Vagina (tissue), 2 donors: ENCODE results near the gene HAPLN2. TPM values are rescaled to one million over a fixed set of nuclear protein-coding genes. Genes with fewer than 3 reads are reported as not detected.
A peak's percentile ranks its signal among the peaks of the same experiment; 100 is the strongest.

Experiments
- DNase-seq, 2 donors: peaks; one replicate each; pipeline ENCODE4 v3.0.0-alpha.2; 2017; ENCODE audit errors: extremely low spot score in 2 of 2
- H3K27ac ChIP-seq: fragments of 200-600 bp; sonication (generic); one replicate; pipeline ENCODE4 v1.5.1; 2019
- H3K27me3 ChIP-seq: fragments of 200-600 bp; sonication (generic); one replicate; pipeline ENCODE4 v1.5.1; 2019
- H3K36me3 ChIP-seq, 2 donors: fragments of 200-600 bp; sonication (generic); one replicate each; pipeline ENCODE4 v1.5.1; 2017 to 2019
- H3K4me1 ChIP-seq: fragments of 200-600 bp; sonication (generic); one replicate; pipeline ENCODE4 v1.5.1; 2019
- H3K4me3 ChIP-seq, 2 donors: fragments of 200-600 bp; sonication (generic); 1 replicate in 1 of 2; 2 replicates in 1 of 2; pipeline ENCODE4 v1.5.1; 2016 to 2019
- H3K9me3 ChIP-seq: fragments of 200-600 bp; sonication (generic); one replicate; pipeline ENCODE4 v1.5.1; 2019
- POLR2A ChIP-seq, 2 donors: fragments of 450-650 bp; IDR thresholded peaks; one replicate each; pipeline ENCODE4 v1.6.1; 2017; ENCODE audit warnings: antibody characterized with exemption in 2 of 2, mild to moderate bottlenecking in 2 of 2, moderate library complexity in 2 of 2
- POLR2AphosphoS5 ChIP-seq, 2 donors: sonication (generic); formaldehyde crosslinking; IDR thresholded peaks; one replicate each; pipeline ENCODE4 v1.9.0; 2017; ENCODE audit warnings: antibody characterized with exemption in 2 of 2, mild to moderate bottlenecking in 2 of 2, low read depth in 1 of 2; ENCODE audit not compliant: insufficient read depth in 1 of 2
- intact Hi-C: fragments of 100-400 bp; cut with DNase I; formaldehyde crosslinking; loops from one replicate; pipeline ENCODE4 v1.15.1; 2023
- total RNA-seq: library from RNA; depleted of rRNA; stranded (reverse); fragments of >200 nt; gene quantifications from one replicate; pipeline ENCODE4 v1.2.3, GENCODE V29; 2016
- TF ChIP-seq, protein P1 (sequence below), 3 experiments: fragments of 450-650 bp in 2 of 3; fragments of 200-600 bp in 1 of 3; sonication (generic) in 1 of 3; IDR thresholded peaks; one replicate each; pipeline ENCODE4 v1.5.1; 2017 to 2019; ENCODE audit warnings: antibody characterized with exemption in 3 of 3, mild to moderate bottlenecking in 2 of 3, moderate library complexity in 2 of 3

HAPLN2 gene
- total RNA-seq, 1 donor from 2014 or later: not detected

GRCh38 chr1:156666862-156667609 is 47.8 kb downstream of the HAPLN2 start:
- Histone ChIP-seq H3K4me1 (peaks cover 57% of the 10 kb centered on the region), H3K9me3 (no peaks in the 10 kb centered on the region), H3K27me3 (no peaks in the 10 kb centered on the region), H3K27ac (peak overlapping the region; percentile 85), H3K4me3 (no peak overlapping the region), H3K36me3 (no peaks in the 10 kb centered on the region)
- DNase-seq: no peak
- intact Hi-C loops: loop anchor here (5.0 kb wide), 1 partner anchor 45 kb away; no protein-coding TSS in a partner anchor
- TF ChIP-seq POLR2A (IDR thresholded peaks at IDR 0.05) (no peak), POLR2AphosphoS5 (IDR thresholded peaks at IDR 0.05; ENCODE audit: insufficient read depth in 1 of 2, low read depth in 1 of 2) (no peak)
- TF ChIP-seq, protein P1, sequence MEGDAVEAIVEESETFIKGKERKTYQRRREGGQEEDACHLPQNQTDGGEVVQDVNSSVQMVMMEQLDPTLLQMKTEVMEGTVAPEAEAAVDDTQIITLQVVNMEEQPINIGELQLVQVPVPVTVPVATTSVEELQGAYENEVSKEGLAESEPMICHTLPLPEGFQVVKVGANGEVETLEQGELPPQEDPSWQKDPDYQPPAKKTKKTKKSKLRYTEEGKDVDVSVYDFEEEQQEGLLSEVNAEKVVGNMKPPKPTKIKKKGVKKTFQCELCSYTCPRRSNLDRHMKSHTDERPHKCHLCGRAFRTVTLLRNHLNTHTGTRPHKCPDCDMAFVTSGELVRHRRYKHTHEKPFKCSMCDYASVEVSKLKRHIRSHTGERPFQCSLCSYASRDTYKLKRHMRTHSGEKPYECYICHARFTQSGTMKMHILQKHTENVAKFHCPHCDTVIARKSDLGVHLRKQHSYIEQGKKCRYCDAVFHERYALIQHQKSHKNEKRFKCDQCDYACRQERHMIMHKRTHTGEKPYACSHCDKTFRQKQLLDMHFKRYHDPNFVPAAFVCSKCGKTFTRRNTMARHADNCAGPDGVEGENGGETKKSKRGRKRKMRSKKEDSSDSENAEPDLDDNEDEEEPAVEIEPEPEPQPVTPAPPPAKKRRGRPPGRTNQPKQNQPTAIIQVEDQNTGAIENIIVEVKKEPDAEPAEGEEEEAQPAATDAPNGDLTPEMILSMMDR (IDR thresholded peaks at IDR 0.05): no peak

GRCh38 chr1:156667610-156667967 is 48.4 kb downstream of the HAPLN2 start:
- Histone ChIP-seq H3K27ac (peak overlapping the region; percentile 85), H3K4me3 (no peak overlapping the region), H3K4me1 (peaks cover 51% of the 10 kb centered on the region)

GRCh38 chr1:156667968-156668709 is 48.9 kb downstream of the HAPLN2 start:
- Histone ChIP-seq H3K36me3 (no peaks in the 10 kb centered on the region), H3K4me3 (no peak overlapping the region), H3K27me3 (no peaks in the 10 kb centered on the region), H3K4me1 (peaks cover 48% of the 10 kb centered on the region), H3K9me3 (no peaks in the 10 kb centered on the region), H3K27ac (peak overlapping the region; percentile 85)
- intact Hi-C loops: loop anchor here (5.0 kb wide), 1 partner anchor 46 kb away; no protein-coding TSS in a partner anchor
- TF ChIP-seq, protein P1 (IDR thresholded peaks at IDR 0.05): no peak
- TF ChIP-seq POLR2AphosphoS5 (IDR thresholded peaks at IDR 0.05; ENCODE audit: insufficient read depth in 1 of 2, low read depth in 1 of 2): peak in 1 of 2 donors; percentile 32
- no peak for TF ChIP-seq POLR2A (IDR thresholded peaks at IDR 0.05)
- DNase-seq: no peak

More at GRCh38 chr1:156667610-156667967, 48.4 kb downstream of the HAPLN2 start:
- H3K36me3 ChIP-seq: no peaks in the 10 kb centered on the region
- no peaks in the 10 kb centered on the region for H3K27me3 ChIP-seq
- DNase-seq: no peak
- no peaks in the 10 kb centered on the region for H3K9me3 ChIP-seq
- intact Hi-C loops: loop anchor here (5.0 kb wide), 1 partner anchor 45 kb away; no protein-coding TSS in a partner anchor
- TF ChIP-seq, protein P1 (IDR thresholded peaks at IDR 0.05): no peak
- TF ChIP-seq POLR2AphosphoS5 (IDR thresholded peaks at IDR 0.05; ENCODE audit: insufficient read depth in 1 of 2, low read depth in 1 of 2): peak in 1 of 2 donors; percentile 9
- no peak for TF ChIP-seq POLR2A (IDR thresholded peaks at IDR 0.05)

DNA sequence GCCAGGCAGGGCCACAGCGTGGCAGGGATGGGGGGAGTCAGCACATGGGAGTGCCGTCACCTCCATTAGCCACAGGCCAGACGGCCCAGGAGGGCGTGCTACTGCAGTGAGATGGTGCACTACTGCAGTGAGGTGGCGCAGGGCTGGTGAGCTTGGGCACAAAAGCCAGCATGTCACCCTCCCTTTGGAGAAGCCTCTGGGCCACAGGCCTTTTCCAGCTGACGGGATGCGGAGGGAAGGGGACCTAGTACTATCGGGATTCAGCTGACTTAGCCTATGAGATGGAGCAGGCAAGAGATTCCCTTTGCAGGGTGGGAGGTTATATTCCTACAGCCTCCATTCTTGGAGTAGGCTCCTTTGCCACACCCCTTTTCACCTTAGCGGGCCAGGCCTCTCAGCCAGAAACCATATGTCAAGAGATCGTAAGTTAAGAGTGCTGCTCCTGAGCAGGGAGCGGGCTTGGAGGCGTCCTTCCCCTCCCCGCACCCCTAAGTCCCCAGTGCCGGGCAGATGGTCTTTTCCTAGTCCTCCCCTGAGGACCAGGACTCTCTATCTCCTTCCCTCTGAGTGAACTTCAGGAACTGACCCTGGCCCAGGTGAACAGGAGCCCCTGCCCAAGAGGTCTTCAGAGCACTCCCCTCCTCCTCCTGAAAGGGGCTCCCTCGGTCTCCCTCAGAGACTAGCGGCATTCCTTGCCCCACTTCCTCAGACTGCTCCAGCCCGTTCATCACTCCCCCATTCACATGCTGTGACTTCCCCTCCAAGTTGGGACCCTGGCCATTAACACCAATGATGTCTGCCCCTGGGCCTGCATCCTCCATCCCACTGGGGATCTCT is 49.8 kb downstream of the HAPLN2 start:
- peaks cover 48% of the 10 kb centered on the region for H3K4me1 ChIP-seq
- no peaks in the 10 kb centered on the region for H3K27me3 ChIP-seq
- DNase-seq: no peak
- H3K27ac ChIP-seq: peak overlapping the region; percentile 85
- H3K36me3 ChIP-seq: no peaks in the 10 kb centered on the region
- intact Hi-C loops: loop anchor here (5.0 kb wide), 1 partner anchor 47 kb away; no protein-coding TSS in a partner anchor
- no peaks in the 10 kb centered on the region for H3K9me3 ChIP-seq
- no peak for TF ChIP-seq POLR2AphosphoS5 (IDR thresholded peaks at IDR 0.05; ENCODE audit: insufficient read depth in 1 of 2, low read depth in 1 of 2)
- no peak for TF ChIP-seq POLR2A (IDR thresholded peaks at IDR 0.05)
- H3K4me3 ChIP-seq: no peak overlapping the region

DNA sequence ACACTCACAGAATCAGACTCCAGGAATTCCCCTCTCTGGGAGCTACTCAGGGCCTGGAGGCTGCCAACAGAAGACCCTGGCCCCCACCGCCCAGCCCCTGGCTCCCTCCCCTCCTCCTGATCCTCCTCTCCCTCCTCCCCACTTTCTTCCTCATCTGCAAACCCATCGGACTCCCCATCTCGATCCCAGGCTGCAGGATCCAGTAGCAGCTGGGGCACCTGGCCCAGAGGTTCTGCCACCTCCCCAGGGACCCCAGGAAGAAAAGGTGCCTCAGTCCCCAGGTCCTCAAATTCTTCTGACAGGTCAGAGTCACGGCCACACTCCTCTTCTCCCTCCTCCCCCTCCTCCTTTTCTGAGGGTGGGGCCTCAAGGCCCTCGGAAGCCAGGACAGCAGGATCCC is 50.6 kb downstream of the HAPLN2 start:
- TF ChIP-seq POLR2A (IDR thresholded peaks at IDR 0.05): no peak
- TF ChIP-seq, protein P1 (IDR thresholded peaks at IDR 0.05): no peak
- TF ChIP-seq POLR2AphosphoS5 (IDR thresholded peaks at IDR 0.05; ENCODE audit: insufficient read depth in 1 of 2, low read depth in 1 of 2): no peak
- Histone ChIP-seq H3K4me1 (peaks cover 49% of the 10 kb centered on the region), H3K27me3 (no peaks in the 10 kb centered on the region), H3K36me3 (no peaks in the 10 kb centered on the region), H3K4me3 (no peak overlapping the region), H3K27ac (peak overlapping the region; percentile 85), H3K9me3 (no peaks in the 10 kb centered on the region)
- DNase-seq: no peak
- intact Hi-C loops: loop anchor here (5.0 kb wide), 1 partner anchor 47 kb away; no protein-coding TSS in a partner anchor
